Upper lobe of left lung (tissue), 6 donors: ENCODE results near the gene CLCN1. TPM values are rescaled to one million over a fixed set of nuclear protein-coding genes. Genes with fewer than 3 reads are reported as not detected.
"Not testable (repeated sequence)": the region's sequence is repeated elsewhere in the genome, so short reads cannot be mapped to it uniquely, and the experiment has no call there.

ENCODE experiments used
- ATAC-seq, 2 donors: fragments of 200-7000 bp; cut with Tn5 transposase; one replicate each; pipeline ENCODE4 v1.9.1; 2022; ENCODE audit warnings: mild to moderate bottlenecking in 2 of 2, moderate library complexity in 2 of 2; ENCODE audit not compliant: low FRiP score in 2 of 2
- DNase-seq, 2 donors: peaks; one replicate each; pipeline ENCODE4 v3.0.0-alpha.2; 2019 to 2020
- H3K27ac ChIP-seq, 4 donors: fragments of 200-600 bp; sonication (generic); one replicate each; pipeline ENCODE4 v1.5.1; 2016 to 2019
- H3K27me3 ChIP-seq, 4 donors: fragments of 200-600 bp; sonication (generic); one replicate each; pipeline ENCODE4 v1.5.1; 2017 to 2019
- H3K36me3 ChIP-seq, 4 donors: fragments of 200-600 bp; sonication (generic); one replicate each; pipeline ENCODE4 v1.5.1; 2016 to 2019
- H3K4me1 ChIP-seq, 4 donors: fragments of 200-600 bp; sonication (generic); one replicate each; pipeline ENCODE4 v1.5.1; 2018 to 2019
- H3K4me3 ChIP-seq, 4 donors: fragments of 200-600 bp; sonication (generic); one replicate each; pipeline ENCODE4 v1.5.1; 2017 to 2019; ENCODE audit warnings: mild to moderate bottlenecking in 2 of 4, moderate library complexity in 1 of 4
- H3K9me3 ChIP-seq, 4 donors: fragments of 200-600 bp; sonication (generic); one replicate each; pipeline ENCODE4 v1.5.1; 2018 to 2019
- CTCF ChIP-seq, 6 experiments: fragments of 450-650 bp in 4 of 6; fragments of 200-600 bp in 2 of 6; sonication (generic) in 2 of 6; IDR thresholded peaks; one replicate each; pipeline ENCODE4 v1.5.1; 2016 to 2019; ENCODE audit warnings: antibody characterized with exemption in 6 of 6
- EP300 ChIP-seq, 4 donors: sonication (generic); formaldehyde crosslinking; IDR thresholded peaks; one replicate each; pipeline ENCODE4 v1.5.1; 2017; ENCODE audit warnings: antibody characterized with exemption in 4 of 4, control low read depth in 2 of 4
- POLR2A ChIP-seq, 4 donors: fragments of 450-650 bp; IDR thresholded peaks; one replicate each; pipeline ENCODE4 v1.5.1; 2016 to 2017; ENCODE audit warnings: antibody characterized with exemption in 4 of 4, mild to moderate bottlenecking in 2 of 4
- POLR2AphosphoS5 ChIP-seq, 2 donors: sonication (generic); formaldehyde crosslinking; IDR thresholded peaks; one replicate each; pipeline ENCODE4 v1.5.1; 2017; ENCODE audit warnings: antibody characterized with exemption in 2 of 2
- WGBS, 2 donors: methylation state at CpG; one replicate each; pipeline ENCODE4 v1.1.5; 2017 to 2018; 5-methylcytosine and 5-hydroxymethylcytosine counted together
- total RNA-seq, 6 donors: library from RNA; depleted of rRNA in 4 of 6; stranded (reverse); fragments of >200 nt in 4 of 6; gene quantifications; one replicate each; pipeline versions ENCODE4 v1.1.0 to v1.2.1, GENCODE V29; 2016 to 2021
- donor health status: DM: no; HTN: no; CAD: no; lungs with moderate emphysema.
- donor health status: DM: no; HTN: yes; CAD: no; lungs with severe emphysema.

CLCN1 gene
- total RNA-seq, 6 donors from 2014 or later, result 0.10 TPM; not detected in 5

GRCh38 chr7:143390773-143391317 lies 74.9 kb downstream of the CLCN1 start:
- H3K4me3 ChIP-seq, result no peak overlapping the region
- 71 to 89% methylated on average over 9 of the region's 9 CpGs for whole genome bisulfite sequencing, 2 donors
- H3K4me1 ChIP-seq, result peaks cover 58 to 96% (median 71%) of the 10 kb centered on the region in 4 donors
- H3K9me3 ChIP-seq, result no peaks in the 10 kb centered on the region
- peaks cover 25 to 67% (median 52%) of the 10 kb centered on the region in 4 donors for H3K36me3 ChIP-seq
- no peaks in the 10 kb centered on the region for H3K27me3 ChIP-seq
- ATAC-seq (no peak), DNase-seq (no peak)
- TF ChIP-seq EP300 (IDR thresholded peaks at IDR 0.05) (no peak), POLR2A (IDR thresholded peaks at IDR 0.05) (no peak), POLR2AphosphoS5 (IDR thresholded peaks at IDR 0.05) (no peak), CTCF (IDR thresholded peaks at IDR 0.05) (no peak)
- peak overlapping the region; percentile 12 to 81 (median 68) for H3K27ac ChIP-seq

- WGBS, 2 donors, result 62 to 71% methylated on average over 18 to 24 of the region's 24 CpGs
- Histone ChIP-seq H3K27me3 (no peaks in the 10 kb centered on the region), H3K4me1 (peaks cover 55 to 95% (median 68%) of the 10 kb centered on the region in 4 donors), H3K4me3 (no peak overlapping the region), H3K36me3 (peaks cover 25 to 66% (median 52%) of the 10 kb centered on the region in 4 donors), H3K27ac (peak overlapping the region; percentile 63 to 81 (median 74)), H3K9me3 (no peaks in the 10 kb centered on the region)
- ATAC-seq (peak; percentile 54 to 82), DNase-seq (peak in 1 of 2 donors; percentile 81)
- TF ChIP-seq CTCF (IDR thresholded peaks at IDR 0.05), result no peak
- TF ChIP-seq POLR2A (IDR thresholded peaks at IDR 0.05), result no peak
- peak; percentile 36 to 60 for TF ChIP-seq POLR2AphosphoS5 (IDR thresholded peaks at IDR 0.05)
- no peak for TF ChIP-seq EP300 (IDR thresholded peaks at IDR 0.05)
Measured at GRCh38 chr7:143391462-143392404, 75.8 kb downstream of the CLCN1 start.

GRCh38 chr7:143392427-143392826 lies 76.5 kb downstream of the CLCN1 start:
- Histone ChIP-seq H3K4me1 (peaks cover 50 to 88% (median 63%) of the 10 kb centered on the region in 4 donors), H3K27ac (peak overlapping the region; percentile 63 to 81 (median 74)), H3K36me3 (peaks cover 25 to 59% (median 45%) of the 10 kb centered on the region in 4 donors)
- ATAC-seq, H3K4me3 ChIP-seq, H3K27me3 ChIP-seq, DNase-seq, H3K9me3 ChIP-seq: not testable (repeated sequence)
- WGBS, 2 donors, result 77 to 80% methylated on average over 2 to 8 of the region's 8 CpGs

GRCh38 chr7:143392875-143393266 lies 77.0 kb downstream of the CLCN1 start:
- Histone ChIP-seq H3K27ac (peak overlapping the region in 3 of 4 donors; percentile 63 to 81 (median 74)), H3K36me3 (peaks cover 25 to 59% (median 41%) of the 10 kb centered on the region in 4 donors)
- WGBS, 2 donors, result 93 to 100% methylated on average over 5 to 6 of the region's 6 CpGs

More at GRCh38 chr7:143392875-143393266, 77.0 kb downstream of the CLCN1 start:
- DNase-seq (no peak), ATAC-seq (no peak)
- TF ChIP-seq POLR2AphosphoS5 (IDR thresholded peaks at IDR 0.05) (no peak), POLR2A (IDR thresholded peaks at IDR 0.05) (no peak), CTCF (IDR thresholded peaks at IDR 0.05) (no peak), EP300 (IDR thresholded peaks at IDR 0.05) (no peak)
- Histone ChIP-seq H3K27me3 (no peaks in the 10 kb centered on the region), H3K4me3 (no peak overlapping the region), H3K9me3 (no peaks in the 10 kb centered on the region), H3K4me1 (peaks cover 47 to 84% (median 61%) of the 10 kb centered on the region in 4 donors)
